Trophoblast cell (in vitro differentiated cells and primary cell): ENCODE data around the gene FCF1. TPM values are rescaled to one million over a fixed set of nuclear protein-coding genes. Genes with fewer than 3 reads are reported as not detected.
A peak's percentile ranks its signal among the peaks of the same experiment; 100 is the strongest.

Source experiments
- DNase-seq, 2 donors: peaks; one replicate each; pipeline ENCODE4 v3.0.0-alpha.2; 2016
- H2AFZ ChIP-seq: 2 replicates; pipeline ENCODE4 v1.6.1; 2013; ENCODE audit warnings: low read length, moderate library complexity, mild to moderate bottlenecking; ENCODE audit not compliant: insufficient read depth, poor library complexity
- H2AK5ac ChIP-seq: 2 replicates; pipeline ENCODE4 v1.6.1; 2013; ENCODE audit warnings: mild to moderate bottlenecking, low read length
- H2BK120ac ChIP-seq: 2 replicates; pipeline ENCODE4 v1.6.1; 2013; ENCODE audit warnings: low read length, mild to moderate bottlenecking, moderate library complexity; ENCODE audit not compliant: insufficient read depth, poor library complexity
- H2BK12ac ChIP-seq: 2 replicates; pipeline ENCODE4 v1.6.1; 2013; ENCODE audit warnings: mild to moderate bottlenecking, low read length, moderate library complexity
- H2BK5ac ChIP-seq: 2 replicates; pipeline ENCODE4 v1.6.1; 2013; ENCODE audit warnings: low read length, low read depth, moderate library complexity, mild to moderate bottlenecking; ENCODE audit not compliant: poor library complexity
- H3K14ac ChIP-seq: 2 replicates; pipeline ENCODE4 v1.6.1; 2013; ENCODE audit warnings: mild to moderate bottlenecking, low read length
- H3K18ac ChIP-seq: 2 replicates; pipeline ENCODE4 v1.6.1; 2013; ENCODE audit warnings: mild to moderate bottlenecking, low read length
- H3K23ac ChIP-seq: 2 replicates; pipeline ENCODE4 v1.6.1; 2013; ENCODE audit warnings: low read length
- H3K27ac ChIP-seq: 2 replicates; pipeline ENCODE4 v1.5.1; 2013; ENCODE audit warnings: low read depth, mild to moderate bottlenecking, inconsistent platforms, low read length, moderate library complexity
- H3K27me3 ChIP-seq: 2 replicates; pipeline ENCODE4 v1.6.1; 2013; ENCODE audit warnings: inconsistent platforms, mild to moderate bottlenecking, low read length, moderate library complexity; ENCODE audit not compliant: insufficient read depth
- H3K36me3 ChIP-seq, 2 experiments: 1 replicate in 1 of 2; 2 replicates in 1 of 2; pipeline ENCODE4 v1.6.1; 2013; ENCODE audit warnings: low read length in 2 of 2, mild to moderate bottlenecking in 2 of 2, moderate library complexity in 1 of 2; ENCODE audit not compliant: insufficient read depth in 2 of 2, control insufficient read depth in 1 of 2
- H3K4ac ChIP-seq: 2 replicates; pipeline ENCODE4 v1.6.1; 2013; ENCODE audit warnings: low read depth, mild to moderate bottlenecking, low read length, moderate library complexity
- H3K4me1 ChIP-seq, 2 experiments: 1 replicate in 1 of 2; 2 replicates in 1 of 2; pipeline ENCODE4 v1.6.1; 2013; ENCODE audit warnings: low read length in 2 of 2, mild to moderate bottlenecking in 2 of 2, moderate library complexity in 1 of 2; ENCODE audit not compliant: insufficient read depth in 2 of 2, control insufficient read depth in 1 of 2
- H3K4me2 ChIP-seq: 2 replicates; pipeline ENCODE4 v1.6.1; 2013; ENCODE audit warnings: inconsistent platforms, mild to moderate bottlenecking, low read length, moderate library complexity
- H3K4me3 ChIP-seq: 2 replicates; pipeline ENCODE4 v1.5.1; 2013; ENCODE audit warnings: mild to moderate bottlenecking, low read depth, low read length, inconsistent platforms
- H3K79me1 ChIP-seq: one replicate; pipeline ENCODE4 v1.6.1; 2013; ENCODE audit warnings: low read length
- H3K79me2 ChIP-seq: 2 replicates; pipeline ENCODE4 v1.6.1; 2013; ENCODE audit warnings: low read length, mild to moderate bottlenecking; ENCODE audit not compliant: control insufficient read depth, insufficient read depth, poor library complexity
- H3K9ac ChIP-seq: 2 replicates; pipeline ENCODE4 v1.6.1; 2013; ENCODE audit warnings: mild to moderate bottlenecking, low read length
- H3K9me3 ChIP-seq: 2 replicates; pipeline ENCODE4 v1.6.1; 2013; ENCODE audit warnings: low read depth, mild to moderate bottlenecking, control low read depth, inconsistent platforms, low read length; ENCODE audit not compliant: insufficient read depth
- H4K12ac ChIP-seq: 2 replicates; pipeline ENCODE4 v1.6.1; 2013; ENCODE audit warnings: low read depth, mild to moderate bottlenecking, low read length, moderate library complexity
- H4K8ac ChIP-seq: 2 replicates; pipeline ENCODE4 v1.6.1; 2013; ENCODE audit warnings: low read depth, mild to moderate bottlenecking, low read length, moderate library complexity
- H4K91ac ChIP-seq: one replicate; pipeline ENCODE4 v1.6.1; 2013; ENCODE audit warnings: low read depth, mild to moderate bottlenecking, low read length, moderate library complexity
- WGBS: extraction: QIAGEN DNeasy Blood & Tissue Kit; methylation state at CpG from one replicate; pipeline ENCODE4 v1.1.7; 2013; ENCODE audit warnings: missing lambda C conversion rate; ENCODE audit not compliant: insufficient read length, insufficient coverage; ENCODE audit errors: extremely low coverage; 5-methylcytosine and 5-hydroxymethylcytosine counted together
- polyA plus RNA-seq: library from polyadenylated mRNA; stranded (reverse); fragments of 200-250 nt; gene quantifications from 2 replicates; pipeline ENCODE4 v1.2.3, GENCODE V29; 2013

FCF1 gene
- polyA plus RNA-seq = 40.9 and 44.0 TPM in 2 replicates

- Histone ChIP-seq H3K23ac (no peak within 1 kb of the TSS), H3K4me1 (no peaks in the 10 kb centered on the region), H4K12ac (peak within 1 kb of the TSS; percentile 92), H2AK5ac (peak within 1 kb of the TSS; percentile 38), H4K8ac (peak within 1 kb of the TSS; percentile 99), H3K79me2 (peaks cover 5% of the 10 kb centered on the region), H3K4ac (peak within 1 kb of the TSS; percentile 84), H3K36me3 (peaks cover 2 to 4% of the 10 kb centered on the region in 2 experiments), H3K79me1 (peaks cover 3% of the 10 kb centered on the region), H2AFZ (peak within 1 kb of the TSS; percentile 76), H2BK120ac (peak within 1 kb of the TSS; percentile 35), H3K9ac (peak within 1 kb of the TSS; percentile 97), H3K27me3 (no peaks in the 10 kb centered on the region), H3K4me3 (peak within 1 kb of the TSS; percentile 99), H4K91ac (peak within 1 kb of the TSS; percentile 83), H3K4me2 (peak within 1 kb of the TSS; percentile 91), H3K27ac (no peak within 1 kb of the TSS), H3K18ac (peak within 1 kb of the TSS; percentile 62), H2BK12ac (no peak within 1 kb of the TSS), H3K9me3 (no peaks in the 10 kb centered on the region), H2BK5ac (peak within 1 kb of the TSS; percentile 70), H3K14ac (peak within 1 kb of the TSS; percentile 87)
- WGBS = no CpG with 5 or more reads among the region's 31 CpGs
- peak; percentile 89 to 94 for DNase-seq
These were observed at the start of gene FCF1, which contains the start of gene AREL1 for GRCh38 chr14:74712499-74713394. Gene FCF1, plus strand, starts transcription at chr14:74713144. Its CDS starts 54 bp downstream, at chr14:74713198. Gene AREL1, minus strand, starts transcription at chr14:74713080. Its CDS starts 27,465 bp downstream, at chr14:74685615.

GRCh38 chr14:74663884-74664283, 49.1 kb upstream of the FCF1 start:
- Histone ChIP-seq H3K79me1 (no peaks in the 10 kb centered on the region), H3K27me3 (no peaks in the 10 kb centered on the region), H3K36me3 (peaks cover 19 to 35% of the 10 kb centered on the region in 2 experiments), H3K18ac (no peak overlapping the region), H3K9ac (no peak overlapping the region), H3K79me2 (no peaks in the 10 kb centered on the region), H2AK5ac (no peak overlapping the region), H4K8ac (no peak overlapping the region), H3K27ac (no peak overlapping the region), H3K4me1 (no peaks in the 10 kb centered on the region), H3K9me3 (no peaks in the 10 kb centered on the region), H4K12ac (no peak overlapping the region), H3K4me2 (no peak overlapping the region), H3K4me3 (no peak overlapping the region), H3K14ac (no peak overlapping the region), H3K23ac (no peak overlapping the region), H4K91ac (no peak overlapping the region), H2BK5ac (no peak overlapping the region), H2BK120ac (no peak overlapping the region), H3K4ac (no peak overlapping the region), H2BK12ac (no peak overlapping the region), H2AFZ (no peak overlapping the region)
- WGBS = no CpG with 5 or more reads among the region's 7 CpGs
- DNase-seq = no peak

- Histone ChIP-seq H3K23ac (no peak overlapping the region), H2BK120ac (no peak overlapping the region), H3K79me2 (no peaks in the 10 kb centered on the region), H4K91ac (no peak overlapping the region), H3K4me2 (no peak overlapping the region), H3K27ac (no peak overlapping the region), H3K9me3 (no peaks in the 10 kb centered on the region), H3K9ac (no peak overlapping the region), H3K4me3 (no peak overlapping the region), H3K79me1 (no peaks in the 10 kb centered on the region), H4K12ac (no peak overlapping the region), H3K36me3 (peaks cover 21 to 41% of the 10 kb centered on the region in 2 experiments), H2AFZ (no peak overlapping the region), H2AK5ac (no peak overlapping the region), H2BK5ac (no peak overlapping the region), H4K8ac (no peak overlapping the region), H3K4ac (no peak overlapping the region), H3K18ac (no peak overlapping the region), H3K27me3 (no peaks in the 10 kb centered on the region), H3K4me1 (no peaks in the 10 kb centered on the region), H3K14ac (no peak overlapping the region), H2BK12ac (no peak overlapping the region)
- WGBS = no CpG with 5 or more reads among the region's 2 CpGs
- no peak for DNase-seq
These were observed 48.2 kb upstream of the FCF1 start for GRCh38 chr14:74664717-74665116.

- Histone ChIP-seq H2BK120ac (no peak overlapping the region), H2BK12ac (no peak overlapping the region), H3K36me3 (peaks cover 24 to 44% of the 10 kb centered on the region in 2 experiments), H3K9me3 (no peaks in the 10 kb centered on the region), H3K9ac (no peak overlapping the region), H3K27ac (no peak overlapping the region), H4K12ac (no peak overlapping the region), H3K4me3 (no peak overlapping the region), H3K4me1 (no peaks in the 10 kb centered on the region), H3K4ac (no peak overlapping the region), H2BK5ac (no peak overlapping the region), H3K79me1 (no peaks in the 10 kb centered on the region), H4K8ac (no peak overlapping the region), H3K27me3 (no peaks in the 10 kb centered on the region), H4K91ac (no peak overlapping the region), H3K23ac (no peak overlapping the region), H2AFZ (no peak overlapping the region), H3K4me2 (no peak overlapping the region), H2AK5ac (no peak overlapping the region), H3K14ac (no peak overlapping the region), H3K18ac (no peak overlapping the region), H3K79me2 (no peaks in the 10 kb centered on the region)
- peak in 1 of 2 donors; percentile 4 for DNase-seq
- WGBS = no CpG with 5 or more reads among the region's 1 CpG
These were observed 45.2 kb upstream of the FCF1 start for GRCh38 chr14:74667758-74668157.
